ENCODE results near the gene MSH3.
A peak's percentile ranks its signal among the peaks of the same experiment; 100 is the strongest.
"Not testable (repeated sequence)": the region's sequence is repeated elsewhere in the genome, so short reads cannot be mapped to it uniquely, and the experiment has no call there.

MSH3 gene

GRCh38 chr5:80706835-80707447 is 52.5 kb downstream of the MSH3 start:
- DNase-seq (ENCODE audit: low spot score) = no peak

GRCh38 chr5:80707645-80708044 is 53.2 kb downstream of the MSH3 start:
- DNase-seq (ENCODE audit: low spot score) = no peak

GRCh38 chr5:80711216-80711615 is 56.8 kb downstream of the MSH3 start:
- no peak for DNase-seq (ENCODE audit: low spot score)

DNA sequence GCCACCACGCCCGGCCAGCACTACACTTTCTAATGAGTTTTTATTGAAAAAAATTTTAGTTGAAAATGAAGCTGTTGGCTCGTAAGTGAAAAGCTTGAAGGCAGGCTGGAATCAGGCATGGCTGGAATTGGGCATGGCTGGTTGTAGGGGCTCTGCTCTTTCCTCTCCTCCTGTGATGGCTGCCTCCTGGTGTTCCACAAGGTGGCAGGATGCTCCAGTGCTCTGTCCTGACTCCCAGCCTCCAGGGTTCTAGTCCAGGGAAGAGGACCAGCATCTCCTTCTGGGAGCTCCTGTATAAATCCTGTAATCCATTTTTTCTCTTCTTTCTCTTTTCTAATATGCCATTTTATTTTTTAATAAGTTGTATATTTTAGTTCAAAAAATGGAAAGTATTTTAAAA is 57.5 kb downstream of the MSH3 start:
- DNase-seq (ENCODE audit: low spot score) = peak; percentile 31

DNA sequence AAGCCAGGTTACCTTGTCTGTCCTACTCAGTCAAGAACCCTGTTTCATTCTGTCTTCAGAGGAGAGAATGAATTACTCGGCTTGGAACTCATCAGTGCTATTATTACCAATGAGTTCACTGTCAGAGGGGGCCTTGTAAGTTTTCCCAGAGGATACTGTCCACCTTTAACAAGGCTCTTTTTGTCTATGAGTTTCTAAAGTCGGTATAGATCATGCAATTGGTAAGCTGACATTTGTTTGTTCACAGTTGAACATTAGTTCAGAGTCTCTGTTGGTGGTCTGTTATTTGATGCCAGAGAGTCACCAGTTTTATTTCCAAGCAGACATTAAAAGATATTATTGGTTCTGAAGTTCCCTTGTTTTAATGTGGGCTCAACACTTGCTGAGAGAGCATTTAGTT is 58.5 kb downstream of the MSH3 start:
- DNase-seq (ENCODE audit: low spot score) = no peak

GRCh38 chr5:80713631-80714030 is 59.2 kb downstream of the MSH3 start:
- no peak for DNase-seq (ENCODE audit: low spot score)

GRCh38 chr5:80714570-80715298 is 60.3 kb downstream of the MSH3 start:
- no peak for DNase-seq (ENCODE audit: low spot score)

- DNase-seq (ENCODE audit: low spot score) = no peak
These were observed 61.4 kb downstream of the MSH3 start for GRCh38 chr5:80715887-80716286.

DNA sequence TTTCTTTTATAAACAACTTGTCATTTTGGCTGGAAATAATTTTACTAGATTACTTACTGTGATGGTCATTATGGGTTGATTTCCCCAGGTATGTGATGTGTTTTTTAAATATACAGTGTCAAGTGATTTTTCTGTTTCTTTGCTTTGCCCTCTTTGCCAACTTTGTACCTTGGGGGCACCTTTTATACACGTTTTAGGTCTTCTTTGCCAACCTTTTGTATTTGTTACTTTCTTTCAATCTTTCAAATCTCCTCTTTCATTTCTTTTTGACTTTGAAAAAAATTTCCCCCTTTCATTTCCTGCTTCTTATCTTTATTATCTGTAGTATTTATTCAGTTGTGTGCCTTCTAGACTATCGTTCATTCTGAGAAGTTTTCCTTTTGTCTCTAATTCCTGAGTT is 65.7 kb downstream of the MSH3 start:
- no peak for DNase-seq (ENCODE audit: low spot score)

DNA sequence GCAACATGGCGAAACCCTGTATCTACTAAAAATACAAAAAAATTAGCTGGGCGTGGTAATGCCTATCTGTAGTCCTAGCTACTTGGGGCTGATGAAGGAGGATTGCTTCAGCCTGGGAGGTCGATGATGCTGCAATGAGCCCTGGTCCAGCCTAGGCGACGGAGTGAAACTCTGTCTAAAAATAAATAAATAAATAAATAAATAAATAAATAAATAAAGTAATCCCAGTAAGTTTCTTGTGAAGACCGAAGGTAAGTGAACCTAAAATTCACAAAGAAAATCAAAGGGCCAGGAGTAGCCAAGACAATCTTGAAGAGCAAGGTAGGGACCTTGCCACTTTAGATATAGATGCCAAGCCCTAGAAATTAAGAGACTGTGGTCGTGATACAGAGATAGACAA is 68.5 kb downstream of the MSH3 start:
- DNase-seq (ENCODE audit: low spot score) = no peak

DNA sequence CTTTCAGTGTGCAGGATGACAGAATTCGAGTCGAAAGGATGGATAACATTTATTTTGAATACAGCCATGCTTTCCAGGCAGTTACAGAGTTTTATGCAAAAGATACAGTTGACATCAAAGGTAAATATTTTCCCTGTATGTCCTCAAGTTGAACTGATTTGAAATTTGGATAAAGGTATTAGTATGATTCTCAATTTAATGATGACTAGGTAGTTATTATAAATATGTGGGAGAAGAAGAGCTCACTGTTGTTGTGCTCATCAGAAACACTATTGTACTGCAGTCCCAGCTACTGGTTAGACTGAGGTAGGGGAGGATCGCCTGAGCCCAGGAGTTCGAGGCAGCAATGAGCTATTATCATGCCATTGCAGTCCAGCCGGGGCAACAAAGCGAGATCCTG is 71.0 kb downstream of the MSH3 start:
- DNase-seq (ENCODE audit: low spot score) = no peak

GRCh38 chr5:80736730-80737129 is 82.3 kb downstream of the MSH3 start:
- DNase-seq (ENCODE audit: low spot score) = no peak

DNA sequence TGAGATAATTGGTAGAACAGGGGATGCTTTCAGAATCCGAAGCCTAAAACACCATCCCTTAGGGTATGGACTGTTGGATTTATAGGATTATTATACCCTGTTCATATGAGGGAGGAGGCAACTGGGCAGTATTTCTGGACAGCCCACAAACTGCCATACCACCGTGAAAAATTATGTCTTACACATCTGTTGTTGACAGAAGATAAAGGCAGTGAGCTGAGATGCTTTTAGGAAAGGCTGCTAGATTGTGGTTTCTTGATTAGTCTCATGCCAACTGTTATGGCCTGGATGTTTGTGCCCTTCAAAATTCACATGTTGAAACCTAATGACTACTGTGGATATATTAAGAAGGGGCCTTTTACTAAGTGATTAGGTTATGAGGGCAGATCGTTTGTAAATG is 84.0 kb downstream of the MSH3 start:
- no peak for DNase-seq (ENCODE audit: low spot score)

- no peak for DNase-seq (ENCODE audit: low spot score)
These were observed 84.6 kb downstream of the MSH3 start for GRCh38 chr5:80739057-80739456.

GRCh38 chr5:80739496-80739895 is 85.0 kb downstream of the MSH3 start:
- DNase-seq (ENCODE audit: low spot score) = no peak

DNA sequence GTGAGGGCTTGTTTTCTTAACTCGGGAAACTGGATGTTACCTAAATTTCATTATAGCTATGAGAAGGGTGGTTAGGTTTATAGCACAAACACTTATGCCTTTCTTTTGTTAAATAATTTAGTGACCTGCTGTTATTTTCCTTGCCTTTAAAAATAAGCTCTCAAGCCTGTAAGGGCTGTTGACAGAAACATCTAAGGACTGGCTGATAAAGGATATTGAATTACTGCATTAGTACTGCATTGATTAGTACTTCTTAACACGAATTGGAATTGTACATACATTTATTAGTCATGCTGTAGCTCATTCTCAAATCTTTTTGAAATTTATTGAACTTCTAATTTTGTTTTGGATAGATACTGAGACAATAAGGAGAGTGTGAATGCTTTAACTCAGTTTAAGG is 85.4 kb downstream of the MSH3 start:
- DNase-seq (ENCODE audit: low spot score) = no peak

DNA sequence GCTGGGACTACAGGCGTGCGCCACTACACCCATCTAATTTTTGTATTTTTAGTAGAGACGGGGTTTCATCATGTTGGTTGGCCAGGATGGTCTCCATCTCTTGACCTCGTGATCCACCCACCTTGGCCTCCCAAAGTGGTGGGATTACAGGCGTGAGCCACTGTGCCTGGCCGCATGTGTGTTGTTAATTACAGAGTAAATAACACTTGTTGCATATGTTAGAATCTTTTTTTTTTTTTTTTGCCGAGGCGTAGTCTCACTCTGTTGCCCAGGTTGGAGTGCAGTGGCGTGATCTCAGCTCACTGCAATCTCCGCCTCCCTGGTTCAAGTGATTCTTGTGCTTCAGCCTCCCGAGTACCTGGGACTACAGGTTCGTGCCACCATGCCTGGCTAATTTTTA is 86.0 kb downstream of the MSH3 start:
- not testable (repeated sequence) for DNase-seq (ENCODE audit: low spot score)

GRCh38 chr5:80740999-80741398 is 86.5 kb downstream of the MSH3 start:
- no peak for DNase-seq (ENCODE audit: low spot score)

DNA sequence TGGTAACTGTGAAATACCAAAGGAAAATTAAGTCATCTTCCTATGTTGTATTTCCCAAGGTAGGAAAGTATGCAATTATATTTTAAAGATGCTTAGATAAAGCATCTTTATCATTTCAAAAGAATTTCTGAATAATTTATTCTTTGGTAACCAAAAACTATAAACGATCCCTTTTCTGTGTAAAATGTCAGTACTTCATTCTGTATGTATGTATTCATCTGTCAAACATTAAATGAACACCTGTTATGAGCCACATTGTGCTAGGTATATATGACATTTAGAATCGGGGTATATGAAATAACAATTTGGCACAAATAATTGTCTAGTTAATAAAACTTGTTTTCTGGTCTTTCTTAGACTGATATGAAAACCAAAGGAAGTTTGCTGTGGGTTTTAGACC is 89.7 kb downstream of the MSH3 start:
- DNase-seq (ENCODE audit: low spot score) = no peak

DNA sequence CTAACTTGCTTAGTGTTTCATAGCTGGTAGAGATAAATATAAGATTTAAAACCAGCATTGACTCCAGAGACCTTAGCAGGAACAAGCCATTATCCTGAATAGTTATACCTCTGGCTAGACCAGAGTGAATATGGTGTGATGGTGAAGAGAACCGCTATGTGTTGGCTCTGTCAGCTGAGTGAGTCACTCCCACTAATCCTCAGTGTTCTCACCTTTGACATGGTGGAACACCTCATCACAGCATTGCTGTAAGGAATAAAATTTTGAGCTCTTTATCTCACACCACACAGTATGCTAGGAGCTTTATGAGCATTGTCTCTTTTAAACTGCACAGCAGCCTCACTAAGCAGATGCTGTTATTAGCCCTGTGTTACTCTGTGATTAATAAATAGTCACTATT is 91.0 kb downstream of the MSH3 start:
- DNase-seq (ENCODE audit: low spot score) = no peak

- no peak for DNase-seq (ENCODE audit: low spot score)
These were observed 93.5 kb downstream of the MSH3 start for GRCh38 chr5:80747922-80748321.

DNA sequence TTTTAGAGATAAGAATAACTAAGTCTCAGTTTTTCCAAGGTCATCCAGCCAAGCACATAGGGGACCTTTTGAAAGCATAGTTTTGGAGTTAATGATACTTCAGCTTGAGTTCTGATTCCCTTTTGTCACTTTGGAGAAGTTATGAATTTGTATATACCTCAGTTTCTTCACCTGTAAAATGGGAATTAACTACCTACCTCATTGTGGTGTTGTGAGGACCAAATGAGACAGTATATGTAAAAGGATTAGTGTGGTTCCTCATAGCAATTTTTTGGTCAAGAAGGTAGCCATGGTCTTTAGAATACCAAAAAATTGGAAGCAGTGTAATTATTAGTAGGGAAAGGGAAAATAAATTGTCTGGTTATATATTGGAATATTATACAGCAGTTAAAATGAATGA is 98.0 kb downstream of the MSH3 start:
- no peak for DNase-seq (ENCODE audit: low spot score)

DNA sequence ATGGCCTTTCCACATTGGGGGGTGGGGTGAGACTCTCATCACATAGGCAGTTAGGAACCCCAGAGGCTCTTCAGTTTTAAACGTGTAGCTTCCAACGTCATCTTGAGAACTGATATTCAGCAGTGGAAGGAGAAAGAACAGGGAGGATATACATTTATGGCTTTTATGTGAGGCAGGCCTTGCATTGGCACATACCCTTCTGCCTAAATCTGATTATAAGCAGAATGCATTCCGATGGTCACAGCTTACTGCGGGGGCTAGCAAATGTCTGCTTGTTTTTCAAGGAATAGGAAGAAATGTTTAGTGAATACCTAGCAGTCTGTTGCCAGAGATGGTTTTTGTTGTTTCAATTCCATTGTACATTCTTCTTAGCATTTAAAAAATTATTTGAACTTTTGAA is 99.3 kb downstream of the MSH3 start:
- DNase-seq (ENCODE audit: low spot score) = no peak

GRCh38 chr5:80754900-80755299 is 100.4 kb downstream of the MSH3 start:
- DNase-seq (ENCODE audit: low spot score) = no peak
